Uterus (tissue), 4 donors: Measurements from ENCODE around the gene LGALS12. TPM values are rescaled to one million over a fixed set of nuclear protein-coding genes. Genes with fewer than 3 reads are reported as not detected.

Experiments used
- DNase-seq, 2 donors: peaks; one replicate each; pipeline ENCODE4 v3.0.0-alpha.2; 2019 to 2020
- H3K27ac ChIP-seq, 2 donors: fragments of 200-600 bp; sonication (generic); 1 replicate in 1 of 2; 2 replicates in 1 of 2; pipeline ENCODE4 v1.5.1; 2016 to 2018
- H3K27me3 ChIP-seq, 2 donors: fragments of 200-600 bp; sonication (generic); one replicate each; pipeline ENCODE4 v1.5.1; 2018 to 2019; ENCODE audit warnings: control low read depth in 1 of 2
- H3K36me3 ChIP-seq, 2 donors: fragments of 200-600 bp; sonication (generic); one replicate each; pipeline ENCODE4 v1.5.1; 2019; ENCODE audit warnings: control low read depth in 1 of 2
- H3K4me1 ChIP-seq, 2 donors: fragments of 200-600 bp; sonication (generic); one replicate each; pipeline ENCODE4 v1.5.1; 2018 to 2019; ENCODE audit warnings: control low read depth in 1 of 2
- H3K4me3 ChIP-seq, 2 donors: fragments of 200-600 bp; sonication (generic); 1 replicate in 1 of 2; 2 replicates in 1 of 2; pipeline ENCODE4 v1.5.1; 2018 to 2019; ENCODE audit warnings: mild to moderate bottlenecking in 1 of 2
- H3K9me3 ChIP-seq, 2 donors: fragments of 200-600 bp; sonication (generic); one replicate each; pipeline ENCODE4 v1.5.1; 2019; ENCODE audit warnings: control low read depth in 1 of 2
- CTCF ChIP-seq, 4 experiments: fragments of 200-600 bp in 2 of 4; fragments of 450-650 bp in 2 of 4; sonication (generic) in 2 of 4; IDR thresholded peaks; one replicate each; pipeline ENCODE4 v1.5.1; 2016 to 2019; ENCODE audit warnings: antibody characterized with exemption in 4 of 4, mild to moderate bottlenecking in 2 of 4, moderate library complexity in 1 of 4
- POLR2A ChIP-seq, 2 donors: fragments of 450-650 bp; IDR thresholded peaks; one replicate each; pipeline ENCODE4 v1.6.1; 2016; ENCODE audit warnings: antibody characterized with exemption in 2 of 2, mild to moderate bottlenecking in 1 of 2, moderate library complexity in 1 of 2
- intact Hi-C: fragments of 100-400 bp; cut with DNase I; formaldehyde crosslinking; loops from one replicate; pipeline ENCODE4 v1.15.1; 2023; ENCODE audit warnings: low total_unique reads
- total RNA-seq, 4 donors: library from RNA; depleted of rRNA in 3 of 4; stranded (reverse); fragments of >200 nt in 3 of 4; gene quantifications; one replicate each; pipeline versions ENCODE4 v1.1.0 to v1.2.4, GENCODE V29; 2014 to 2023
- donor health status: DM: yes; HTN: yes; CAD: no.

The LGALS12 gene
- total RNA-seq, 4 donors from 2014 or later = not detected

GRCh38 chr11:63558459-63559157 is 52.7 kb downstream of the LGALS12 start:
- no peak overlapping the region for H3K27ac ChIP-seq
- no peaks in the 10 kb centered on the region for H3K27me3 ChIP-seq
- DNase-seq = no peak
- no peaks in the 10 kb centered on the region for H3K36me3 ChIP-seq
- H3K4me3 ChIP-seq = no peak overlapping the region
- no peaks in the 10 kb centered on the region for H3K9me3 ChIP-seq
- H3K4me1 ChIP-seq = no peaks in the 10 kb centered on the region
- TF ChIP-seq CTCF (IDR thresholded peaks at IDR 0.05) = no peak
- TF ChIP-seq POLR2A (IDR thresholded peaks at IDR 0.05) = no peak
- intact Hi-C loops = no loop called here

DNA sequence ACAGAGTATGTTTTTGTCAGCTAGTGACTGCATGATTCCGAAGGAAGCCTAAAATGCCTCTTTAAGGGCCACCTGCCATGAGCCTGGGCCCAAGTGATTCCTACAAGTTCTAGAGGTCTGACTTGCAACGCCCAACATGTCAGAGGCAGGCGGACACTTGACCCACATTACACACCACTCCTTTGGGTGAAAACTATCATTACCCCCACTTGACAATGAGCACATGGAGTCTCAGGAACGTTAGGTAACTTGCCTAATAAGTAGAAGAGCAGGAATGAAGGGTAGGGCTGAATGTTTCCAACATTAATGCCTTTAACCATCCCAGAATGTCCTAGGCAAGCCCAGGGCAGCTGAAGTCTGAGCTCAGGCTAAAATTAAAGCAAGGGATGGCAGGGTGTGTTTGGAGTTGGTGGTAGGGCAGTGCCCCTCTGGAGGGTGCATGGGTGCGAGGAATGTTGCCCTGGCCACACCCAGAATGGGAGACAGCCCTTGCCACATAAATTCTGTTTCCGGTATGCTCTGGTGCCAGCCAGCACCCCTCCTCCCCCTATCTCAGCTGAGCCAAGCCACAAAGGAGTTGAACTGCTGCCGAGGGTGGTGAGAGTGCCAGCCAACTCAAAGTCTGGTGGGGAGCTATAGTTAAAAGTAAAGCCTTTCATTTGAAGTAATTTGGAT is 54.8 kb downstream of the LGALS12 start:
- H3K4me3 ChIP-seq = no peak overlapping the region
- H3K27me3 ChIP-seq = no peaks in the 10 kb centered on the region
- TF ChIP-seq POLR2A (IDR thresholded peaks at IDR 0.05) = no peak
- no peak for TF ChIP-seq CTCF (IDR thresholded peaks at IDR 0.05)
- no peaks in the 10 kb centered on the region for H3K4me1 ChIP-seq
- no peaks in the 10 kb centered on the region for H3K9me3 ChIP-seq
- intact Hi-C loops = no loop called here
- DNase-seq = no peak
- no peaks in the 10 kb centered on the region for H3K36me3 ChIP-seq
- H3K27ac ChIP-seq = no peak overlapping the region

GRCh38 chr11:63563201-63564055 is 57.5 kb downstream of the LGALS12 start, which contains the start of gene PLAAT2:
Gene PLAAT2, minus strand, starts transcription at chr11:63563379. Its CDS starts 55 bp downstream, at chr11:63563324.
- Histone ChIP-seq H3K27ac (no peak within 1 kb of the TSS), H3K36me3 (no peaks in the 10 kb centered on the region), H3K4me3 (no peak within 1 kb of the TSS), H3K27me3 (no peaks in the 10 kb centered on the region), H3K9me3 (no peaks in the 10 kb centered on the region), H3K4me1 (peaks cover 0 to 3% of the 10 kb centered on the region in 2 donors)
- no peak for DNase-seq
- intact Hi-C loops = no loop called here
- no peak for TF ChIP-seq CTCF (IDR thresholded peaks at IDR 0.05)
- TF ChIP-seq POLR2A (IDR thresholded peaks at IDR 0.05) = no peak

- no peak for TF ChIP-seq POLR2A (IDR thresholded peaks at IDR 0.05)
- TF ChIP-seq CTCF (IDR thresholded peaks at IDR 0.05) = no peak
- Histone ChIP-seq H3K36me3 (no peaks in the 10 kb centered on the region), H3K4me3 (no peak overlapping the region), H3K27ac (no peak overlapping the region), H3K9me3 (no peaks in the 10 kb centered on the region), H3K4me1 (peaks cover 0 to 3% of the 10 kb centered on the region in 2 donors), H3K27me3 (no peaks in the 10 kb centered on the region)
- intact Hi-C loops = no loop called here
- no peak for DNase-seq
Measured at GRCh38 chr11:63564056-63564774, 58.3 kb downstream of the LGALS12 start.
